Naive thymus-derived CD4-positive, alpha-beta T cell (primary cell): ENCODE results near the gene ACP3. TPM values are rescaled to one million over a fixed set of nuclear protein-coding genes. Genes with fewer than 3 reads are reported as not detected.
A peak's percentile ranks its signal among the peaks of the same experiment; 100 is the strongest.

Experiments used
- ATAC-seq: fragments of 150-1000 bp; cut with Tn5 transposase; 2 replicates; pipeline ENCODE4 v1.10.0; 2021; ENCODE audit warnings: mild to moderate bottlenecking, moderate library complexity
- CTCF ChIA-PET: fragments of 350-600 bp; sonication (Branson Sonifier 250); formaldehyde crosslinking; loops from one replicate; lab custom pipeline; 2021; ENCODE audit warnings: antibody characterized with exemption; lab: Charles Lee
- POLR2A ChIA-PET: fragments of 350-600 bp; sonication (Branson Sonifier 250); formaldehyde crosslinking; loops from one replicate; lab custom pipeline; 2021; ENCODE audit warnings: antibody characterized with exemption, inconsistent platforms; lab: Charles Lee
- DNase-seq, 9 donors: peaks; one replicate each; pipeline versions ENCODE4 v3.0.0 to v3.0.0-alpha.2; 2020 to 2022; ENCODE audit warnings: mixed read lengths in 1 of 9
- H3K27ac ChIP-seq: one replicate; pipeline ENCODE4 v1.7.0; 2013; ENCODE audit warnings: mild to moderate bottlenecking, low read depth, low read length, moderate library complexity
- H3K27me3 ChIP-seq, 2 donors: one replicate each; pipeline ENCODE4 v1.7.0; 2013; ENCODE audit warnings: low read length in 2 of 2, mild to moderate bottlenecking in 2 of 2, moderate library complexity in 2 of 2; ENCODE audit not compliant: control insufficient read depth in 2 of 2, insufficient read depth in 2 of 2
- H3K36me3 ChIP-seq, 3 experiments: 1 replicate in 2 of 3; 2 replicates in 1 of 3; pipeline ENCODE4 v1.7.0; 2013; ENCODE audit warnings: low read length in 3 of 3, mild to moderate bottlenecking in 3 of 3, moderate library complexity in 1 of 3; ENCODE audit not compliant: insufficient read depth in 3 of 3, control insufficient read depth in 2 of 3
- H3K4me1 ChIP-seq, 2 donors: one replicate each; pipeline ENCODE4 v1.7.0; 2013; ENCODE audit warnings: low read length in 2 of 2, mild to moderate bottlenecking in 2 of 2, moderate library complexity in 1 of 2; ENCODE audit not compliant: control insufficient read depth in 2 of 2, insufficient read depth in 2 of 2
- H3K4me3 ChIP-seq: 2 replicates; pipeline ENCODE4 v1.7.0; 2013; ENCODE audit warnings: mild to moderate bottlenecking, low read length
- H3K9me3 ChIP-seq, 3 experiments: 1 replicate in 2 of 3; 2 replicates in 1 of 3; pipeline ENCODE4 v1.7.0; 2013; ENCODE audit warnings: low read length in 3 of 3; ENCODE audit not compliant: control insufficient read depth in 2 of 3
- H3K27ac Mint-ChIP-seq, 9 donors: one replicate each; pipeline ENCODE4 v1.8.0; 2020 to 2022; ENCODE audit warnings: mixed read lengths in 9 of 9, mild to moderate bottlenecking in 8 of 9, moderate library complexity in 5 of 9, inconsistent platforms in 2 of 9
- H3K27me3 Mint-ChIP-seq, 5 donors: one replicate each; pipeline ENCODE4 v1.8.0; 2021 to 2022; ENCODE audit warnings: mixed read lengths in 5 of 5, mild to moderate bottlenecking in 1 of 5
- H3K36me3 Mint-ChIP-seq, 5 donors: one replicate each; pipeline ENCODE4 v1.8.0; 2020 to 2022; ENCODE audit warnings: mixed read lengths in 5 of 5, mild to moderate bottlenecking in 3 of 5, inconsistent platforms in 1 of 5
- H3K4me1 Mint-ChIP-seq, 7 donors: one replicate each; pipeline ENCODE4 v1.8.0; 2020 to 2022; ENCODE audit warnings: mixed read lengths in 7 of 7, mild to moderate bottlenecking in 3 of 7, inconsistent platforms in 1 of 7
- H3K4me3 Mint-ChIP-seq, 10 donors: one replicate each; pipeline ENCODE4 v1.8.0; 2020 to 2022; ENCODE audit warnings: mild to moderate bottlenecking in 10 of 10, mixed read lengths in 10 of 10, moderate library complexity in 6 of 10, inconsistent platforms in 2 of 10
- H3K9me3 Mint-ChIP-seq, 11 donors: one replicate each; pipeline ENCODE4 v1.8.0; 2020 to 2022; ENCODE audit warnings: mixed read lengths in 11 of 11, mild to moderate bottlenecking in 4 of 11, inconsistent platforms in 1 of 11, moderate library complexity in 1 of 11
- intact Hi-C, 2 donors: fragments of 100-400 bp; cut with micrococcal nuclease; formaldehyde crosslinking; loops; one replicate each; pipeline ENCODE4 v1.15.1; 2023
- polyA plus RNA-seq, 2 donors: library from polyadenylated mRNA; unstranded; fragments of 300-500 nt; fragmentation: Illumina TruSeq; gene quantifications; one replicate each; pipeline ENCODE4 v1.2.3, GENCODE V29; 2021
- total RNA-seq, 6 experiments: library from RNA in 5 of 6; stranded (reverse) in 5 of 6; gene quantifications; 1 replicate in 5 of 6; 2 replicates in 1 of 6; pipeline ENCODE4 v1.2.3 and lab custom pipeline; 2021 to 2026

ACP3 gene
- total RNA-seq (10 to 100 TPM in 1 of 5 experiments, 1 to 10 TPM in 1, under 1 TPM in 1, not detected in 2; 0.32 to 19.0 (median 1.9) TPM), polyA plus RNA-seq (not detected), total RNA-seq (lab: John Stamatoyannopoulos, UW) (not detected)

- H3K4me1 Mint-ChIP-seq = peaks cover 0 to 4% (median 0%) of the 10 kb centered on the region in 7 donors
- DNase-seq = no peak
- ChIA-PET CTCF (no interaction called here), POLR2A (no interaction called here)
- H3K27ac ChIP-seq = no peak within 1 kb of the TSS
- no peak within 1 kb of the TSS for H3K4me3 Mint-ChIP-seq
- no peaks in the 10 kb centered on the region for H3K4me1 ChIP-seq
- no peaks in the 10 kb centered on the region for H3K27me3 ChIP-seq
- no peaks in the 10 kb centered on the region for H3K9me3 ChIP-seq
- intact Hi-C loops = no loop called here
- peak; percentile 84 for ATAC-seq
- peak within 1 kb of the TSS in 1 of 9 donors; percentile 51 for H3K27ac Mint-ChIP-seq
- no peaks in the 10 kb centered on the region for H3K36me3 ChIP-seq
- no peak within 1 kb of the TSS for H3K4me3 ChIP-seq
- peaks cover 5 to 30% (median 11%) of the 10 kb centered on the region in 5 donors for H3K27me3 Mint-ChIP-seq
- no peaks in the 10 kb centered on the region for H3K9me3 Mint-ChIP-seq
- no peaks in the 10 kb centered on the region for H3K36me3 Mint-ChIP-seq
Measured at GRCh38 chr3:132317229-132317948, at the start of gene ACP3. Gene ACP3, plus strand, starts transcription at chr3:132317407. Its CDS starts 50 bp downstream, at chr3:132317457.

- DNase-seq (no peak), ATAC-seq (no peak)
- Histone ChIP-seq H3K27ac (no peak overlapping the region), H3K27me3 (no peaks in the 10 kb centered on the region), H3K36me3 (no peaks in the 10 kb centered on the region), H3K4me3 (no peak overlapping the region), H3K9me3 (no peaks in the 10 kb centered on the region), H3K4me1 (no peaks in the 10 kb centered on the region)
- Mint-ChIP-seq H3K9me3 (peaks cover 0 to under 1% (median 0%) of the 10 kb centered on the region in 11 donors), H3K4me3 (no peak overlapping the region), H3K27ac (no peak overlapping the region), H3K27me3 (peaks cover 0 to 18% (median 10%) of the 10 kb centered on the region in 5 donors), H3K4me1 (no peaks in the 10 kb centered on the region), H3K36me3 (no peaks in the 10 kb centered on the region)
- ChIA-PET POLR2A (no interaction called here), CTCF (no interaction called here)
- intact Hi-C loops = no loop called here
Measured at GRCh38 chr3:132268956-132269355, 48.3 kb upstream of the ACP3 start.

GRCh38 chr3:132273036-132273435 is 44.2 kb upstream of the ACP3 start:
- H3K36me3 ChIP-seq = no peaks in the 10 kb centered on the region
- no peak for ATAC-seq
- no peak overlapping the region for H3K27ac ChIP-seq
- CTCF ChIA-PET = no interaction called here
- peaks cover 4 to 21% (median 6%) of the 10 kb centered on the region in 11 donors for H3K9me3 Mint-ChIP-seq
- H3K4me1 Mint-ChIP-seq = no peaks in the 10 kb centered on the region
- no peak for DNase-seq
- no peaks in the 10 kb centered on the region for H3K27me3 ChIP-seq
- H3K27me3 Mint-ChIP-seq = peaks cover 0 to 19% (median 4%) of the 10 kb centered on the region in 5 donors
- no peak overlapping the region for H3K27ac Mint-ChIP-seq
- peaks cover 0 to 2% (median 0%) of the 10 kb centered on the region in 5 donors for H3K36me3 Mint-ChIP-seq
- no peak overlapping the region for H3K4me3 Mint-ChIP-seq
- H3K9me3 ChIP-seq = no peaks in the 10 kb centered on the region
- H3K4me3 ChIP-seq = no peak overlapping the region
- POLR2A ChIA-PET = no interaction called here
- intact Hi-C loops = no loop called here
- H3K4me1 ChIP-seq = no peaks in the 10 kb centered on the region

- ChIA-PET CTCF (no interaction called here), POLR2A (no interaction called here)
- Histone ChIP-seq H3K4me1 (no peaks in the 10 kb centered on the region), H3K9me3 (no peaks in the 10 kb centered on the region), H3K27me3 (no peaks in the 10 kb centered on the region), H3K36me3 (no peaks in the 10 kb centered on the region), H3K27ac (no peak overlapping the region), H3K4me3 (no peak overlapping the region)
- no peak overlapping the region for H3K27ac Mint-ChIP-seq
- DNase-seq (no peak), ATAC-seq (no peak)
- H3K36me3 Mint-ChIP-seq = peaks cover 0 to 6% (median 0%) of the 10 kb centered on the region in 5 donors
- H3K4me1 Mint-ChIP-seq = no peaks in the 10 kb centered on the region
- H3K9me3 Mint-ChIP-seq = peaks cover 4 to 32% (median 9%) of the 10 kb centered on the region in 11 donors
- no peak overlapping the region for H3K4me3 Mint-ChIP-seq
- intact Hi-C loops = no loop called here
- peaks cover 0 to 10% (median 0%) of the 10 kb centered on the region in 5 donors for H3K27me3 Mint-ChIP-seq
Measured at GRCh38 chr3:132276228-132276906, 40.8 kb upstream of the ACP3 start.

GRCh38 chr3:132279030-132279429 is 38.2 kb upstream of the ACP3 start:
- H3K27me3 ChIP-seq = no peaks in the 10 kb centered on the region
- Mint-ChIP-seq H3K4me1 (peaks cover 0 to 2% (median 0%) of the 10 kb centered on the region in 7 donors), H3K4me3 (no peak overlapping the region), H3K27me3 (peaks cover 0 to 10% (median 7%) of the 10 kb centered on the region in 5 donors), H3K9me3 (peaks cover 4 to 32% (median 9%) of the 10 kb centered on the region in 11 donors), H3K36me3 (peaks cover 0 to 6% (median 0%) of the 10 kb centered on the region in 5 donors), H3K27ac (no peak overlapping the region)
- H3K4me1 ChIP-seq = no peaks in the 10 kb centered on the region
- no peak overlapping the region for H3K27ac ChIP-seq
- ChIA-PET CTCF (no interaction called here), POLR2A (no interaction called here)
- H3K4me3 ChIP-seq = no peak overlapping the region
- DNase-seq (no peak), ATAC-seq (no peak)
- H3K36me3 ChIP-seq = no peaks in the 10 kb centered on the region
- H3K9me3 ChIP-seq = no peaks in the 10 kb centered on the region
- intact Hi-C loops = no loop called here

GRCh38 chr3:132283440-132283839 is 33.8 kb upstream of the ACP3 start:
- Mint-ChIP-seq H3K36me3 (no peaks in the 10 kb centered on the region), H3K4me1 (peaks cover 0 to 2% (median 0%) of the 10 kb centered on the region in 7 donors), H3K9me3 (peaks cover 0 to 18% (median 3%) of the 10 kb centered on the region in 11 donors), H3K27me3 (peaks cover 0 to 27% (median 16%) of the 10 kb centered on the region in 5 donors), H3K27ac (no peak overlapping the region), H3K4me3 (no peak overlapping the region)
- Histone ChIP-seq H3K36me3 (no peaks in the 10 kb centered on the region), H3K27me3 (no peaks in the 10 kb centered on the region), H3K27ac (no peak overlapping the region), H3K9me3 (no peaks in the 10 kb centered on the region), H3K4me1 (no peaks in the 10 kb centered on the region), H3K4me3 (no peak overlapping the region)
- DNase-seq = no peak
- ATAC-seq = peak; percentile 92
- intact Hi-C loops = no loop called here
- CTCF ChIA-PET = interaction anchor here (0.7 kb wide), 1 partner anchor 364 kb away, joined by 5 read pairs; no protein-coding TSS in a partner anchor
- POLR2A ChIA-PET = no interaction called here
